Measurements from ENCODE around the gene CRELD2.
A peak's percentile ranks its signal among the peaks of the same experiment; 100 is the strongest.

CRELD2 gene

DNA sequence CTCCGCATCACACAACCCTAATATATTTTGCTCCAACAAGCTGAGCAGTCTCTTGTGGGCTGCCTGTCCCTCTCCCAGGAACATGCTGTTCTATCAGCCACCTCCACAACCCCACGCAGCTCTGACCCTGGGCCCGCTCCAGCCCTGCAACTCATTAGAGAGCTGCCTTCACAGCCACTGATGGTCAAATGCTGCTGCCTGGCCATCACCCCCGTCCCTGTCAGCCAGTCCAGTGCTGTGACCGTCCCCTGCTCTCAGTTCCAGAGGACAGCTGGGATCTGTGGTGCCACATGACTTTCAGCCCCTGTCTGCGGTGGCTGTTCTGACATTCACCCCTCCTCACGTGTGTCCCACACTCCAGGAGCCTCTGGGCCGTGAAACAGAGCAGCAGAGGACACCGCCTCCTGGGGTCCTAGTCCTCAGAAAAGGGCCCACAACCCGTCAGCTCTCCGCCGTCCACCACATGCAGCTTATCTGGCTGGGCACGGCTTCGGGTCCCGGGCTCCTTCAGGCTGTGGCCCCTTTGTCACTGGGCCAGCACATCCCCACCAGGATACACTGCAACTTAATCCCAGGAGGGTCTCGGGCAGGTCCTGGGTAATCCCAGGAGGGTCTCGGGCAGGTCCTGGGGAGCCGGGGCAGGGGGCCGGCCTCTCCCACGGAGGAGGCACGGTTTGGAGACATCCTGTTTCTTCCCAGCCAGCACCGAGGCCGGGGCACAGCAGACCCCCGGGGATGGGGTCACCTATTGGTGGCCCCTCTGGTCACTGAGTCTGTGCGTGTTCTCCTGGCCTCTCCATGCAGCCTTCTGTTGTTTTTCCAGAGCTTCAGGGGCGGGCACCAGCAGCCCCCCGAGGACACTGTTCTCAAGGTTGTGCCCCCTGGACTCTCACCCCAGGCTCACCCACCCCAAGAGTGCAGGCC is 15.1 kb downstream of the CRELD2 start:
- DNase-seq: no peak

DNA sequence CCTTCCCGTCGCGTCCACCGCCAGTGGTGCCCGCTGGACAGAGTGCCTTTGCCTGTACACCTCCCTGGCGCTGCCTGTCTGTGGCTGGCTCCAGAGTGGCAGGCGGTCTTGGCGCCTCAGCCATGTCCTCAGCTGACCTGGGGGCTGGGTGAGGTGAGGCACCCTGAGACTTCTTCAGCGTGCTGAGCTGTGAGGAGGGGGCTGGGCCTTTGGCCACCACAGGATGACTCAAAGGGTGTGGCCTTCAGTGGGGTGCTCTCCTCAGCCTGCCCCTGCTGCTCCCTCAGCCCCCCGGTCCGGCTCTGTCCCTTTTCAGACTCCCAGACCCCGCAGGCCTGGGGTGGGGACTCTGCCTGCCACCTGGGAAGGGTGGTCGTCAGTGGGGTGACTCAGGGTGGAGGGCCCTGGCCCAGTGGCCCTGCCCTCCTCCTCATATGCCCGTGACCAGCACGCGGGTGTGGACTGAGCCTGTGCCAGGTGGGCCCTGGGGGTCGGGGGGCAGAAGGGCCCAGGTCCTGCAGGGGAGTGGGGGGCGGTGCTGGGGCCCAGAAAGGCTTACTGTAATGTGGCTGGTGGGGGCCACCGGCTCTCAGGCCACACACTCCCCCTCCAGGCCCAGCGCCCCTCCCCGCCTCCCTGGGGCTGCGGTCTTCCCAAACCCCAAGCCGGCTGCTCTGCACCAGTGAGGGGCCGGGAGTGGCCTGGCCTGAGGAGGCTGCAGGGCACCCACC is 15.9 kb downstream of the CRELD2 start:
- DNase-seq: peak; percentile 64 to 74

DNA sequence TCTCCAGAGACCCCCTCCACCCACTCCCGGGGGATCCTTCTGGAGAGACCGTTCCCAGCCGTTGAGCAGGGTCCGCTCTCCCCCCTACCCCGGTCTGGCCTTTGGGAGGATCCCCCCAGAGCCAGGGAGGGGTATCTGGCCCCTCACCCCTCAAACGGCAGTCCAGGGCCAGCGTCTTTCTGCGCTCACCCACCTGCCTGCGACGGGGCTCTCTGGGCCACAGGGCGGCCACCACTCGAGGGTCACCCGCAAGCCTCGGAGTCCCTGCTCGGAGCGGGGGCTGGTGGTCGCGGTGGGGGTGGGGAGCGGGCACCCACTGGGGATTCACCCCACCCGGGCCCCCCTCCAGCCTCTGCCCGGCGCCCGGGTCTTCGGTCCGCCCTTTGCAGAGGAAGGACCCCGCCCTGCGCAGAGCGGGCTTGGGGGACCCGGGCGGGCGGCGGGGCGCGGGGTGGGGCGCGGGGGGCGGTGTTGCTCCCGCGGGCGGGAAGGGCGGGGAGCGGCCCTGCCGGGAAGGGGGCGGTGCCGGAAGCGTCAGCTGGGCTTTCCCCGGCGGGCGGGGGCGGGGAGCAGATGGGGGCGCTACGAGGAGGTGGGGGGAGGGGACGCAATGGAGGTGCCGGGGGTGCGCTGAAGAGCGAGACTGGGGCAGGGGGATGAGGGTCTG is 16.6 kb downstream of the CRELD2 start:
- peak; percentile 94 to 95 for DNase-seq

DNA sequence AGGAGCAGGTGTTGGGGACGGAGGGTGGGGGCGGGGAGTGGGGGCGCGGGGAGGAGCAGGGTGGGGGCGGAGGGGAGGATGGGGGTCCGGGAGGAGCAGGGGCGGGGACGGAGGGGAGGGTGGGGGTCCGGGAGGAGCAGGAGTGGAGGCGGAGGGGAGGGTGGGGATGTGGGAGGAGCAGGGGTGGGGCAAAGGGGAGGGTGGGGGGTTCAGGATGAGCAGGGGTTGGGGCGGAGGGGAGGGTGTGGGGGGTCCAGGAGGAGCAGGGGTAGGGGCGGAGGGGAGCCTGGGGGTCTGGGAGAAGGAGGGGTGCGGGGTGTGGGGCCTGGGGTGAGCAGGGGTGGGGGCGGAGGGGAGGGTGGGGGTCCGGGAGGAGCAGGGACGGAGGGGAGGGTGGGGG is 17.1 kb downstream of the CRELD2 start:
- DNase-seq: no peak

- DNase-seq: peak; percentile 95 to 96
Measured at GRCh38 chr22:49936018-49936972, 17.9 kb downstream of the CRELD2 start.

DNA sequence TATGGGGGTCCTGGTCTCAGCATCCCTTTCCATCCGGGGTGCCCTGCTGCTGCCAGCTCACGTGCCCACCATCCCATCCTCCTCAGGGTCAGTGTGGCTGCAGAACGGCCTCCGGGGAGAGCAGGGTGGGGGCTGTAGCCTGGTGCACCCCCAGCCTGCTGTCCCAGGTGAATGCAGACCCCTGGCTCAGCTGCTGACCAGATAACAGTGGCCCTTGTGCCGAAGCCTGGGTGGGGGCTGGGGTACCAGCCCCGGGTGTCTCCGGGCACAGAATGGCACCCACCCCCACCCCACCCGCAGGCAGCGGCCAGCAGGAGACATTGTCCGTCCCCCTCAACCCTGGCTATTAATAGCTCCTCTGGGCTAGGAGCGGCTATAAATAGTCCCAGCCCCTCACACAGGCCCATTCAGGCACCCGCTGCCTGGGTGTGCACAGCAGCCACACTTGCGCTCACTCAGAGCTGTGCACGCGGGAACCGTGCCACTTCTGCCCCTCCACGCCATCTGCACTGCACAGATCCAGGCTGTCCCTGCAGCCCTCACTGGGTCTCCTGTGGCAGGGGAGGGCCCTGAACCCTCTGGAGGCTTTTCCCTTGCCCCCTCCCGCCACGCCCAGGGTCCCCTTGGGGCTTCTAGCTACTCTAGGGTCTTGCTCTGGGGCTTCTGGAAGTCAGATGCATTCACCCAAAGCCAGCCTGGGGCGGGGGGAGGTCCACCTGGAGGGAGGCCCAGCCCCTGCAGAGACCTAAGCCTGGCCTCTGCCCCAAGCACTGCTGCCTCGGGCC is 18.7 kb downstream of the CRELD2 start:
- no peak for DNase-seq

- DNase-seq: no peak
Measured at GRCh38 chr22:49937758-49938564, 19.5 kb downstream of the CRELD2 start.

DNA sequence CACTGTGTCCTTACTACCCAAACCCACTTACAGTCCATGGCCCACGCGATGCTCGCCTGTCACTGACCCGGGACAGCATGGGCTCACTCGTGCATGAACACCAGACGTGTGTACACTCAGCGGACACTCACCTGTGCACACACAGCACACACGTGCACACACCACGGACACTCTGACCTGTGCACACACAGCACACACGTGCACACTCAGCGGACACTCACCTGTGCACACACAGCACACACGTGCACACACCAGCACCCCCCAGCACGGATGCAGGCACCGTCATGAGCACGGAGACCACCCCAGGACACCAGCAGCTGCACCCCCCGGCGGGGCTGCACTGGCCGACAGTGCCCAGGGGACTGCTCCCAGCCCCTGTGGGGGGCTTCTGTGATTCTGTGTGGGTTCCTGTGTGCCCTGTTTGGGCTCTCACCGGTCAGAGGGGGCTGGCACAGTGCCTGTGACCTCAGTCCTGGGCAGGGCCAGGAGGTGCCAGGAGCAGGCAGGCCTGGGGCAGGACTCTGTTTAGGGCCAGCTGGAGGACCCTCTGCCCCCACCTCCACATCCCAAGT is 20.2 kb downstream of the CRELD2 start:
- no peak for DNase-seq

DNA sequence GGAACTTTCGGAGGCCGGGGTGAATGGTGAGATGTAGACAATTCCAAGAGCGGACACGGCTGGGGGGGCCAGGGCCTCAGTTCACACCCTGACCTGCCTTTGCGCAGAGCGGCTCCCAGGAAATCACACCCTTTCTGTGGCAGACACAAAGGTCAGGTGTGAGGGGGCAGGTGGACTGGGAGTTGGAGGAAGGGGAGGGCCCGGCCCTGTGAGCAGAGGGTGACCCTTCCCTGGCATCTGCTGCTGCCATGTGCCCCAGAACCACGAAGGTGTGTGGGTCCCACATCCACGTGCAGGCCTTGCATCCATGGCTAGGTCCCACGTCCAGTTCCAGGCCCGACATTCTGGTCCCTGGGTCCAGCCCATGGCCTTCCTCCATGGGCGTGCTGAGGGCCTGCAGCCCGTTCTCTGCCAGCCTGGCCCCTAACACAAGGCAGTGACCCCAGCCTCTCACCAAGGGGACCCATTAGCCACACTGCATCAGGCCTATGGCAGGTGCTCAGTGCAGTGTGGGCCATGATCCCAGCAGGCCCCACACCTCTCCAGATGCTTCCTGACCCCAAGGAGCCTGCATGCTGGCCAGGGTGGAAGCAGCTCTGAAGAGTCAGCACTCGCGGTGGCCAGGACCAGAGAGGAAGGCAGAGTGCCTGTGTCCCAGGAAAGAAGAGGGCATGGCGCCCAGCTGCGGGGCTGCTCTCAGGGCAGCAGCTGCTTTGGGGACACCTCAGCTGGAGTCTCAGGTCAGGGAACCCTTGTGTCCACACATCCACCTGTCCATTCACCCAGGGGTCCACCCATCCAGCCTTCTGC is 23.3 kb downstream of the CRELD2 start:
- DNase-seq: no peak

GRCh38 chr22:49942565-49943404 is 24.4 kb downstream of the CRELD2 start:
- no peak for DNase-seq

DNA sequence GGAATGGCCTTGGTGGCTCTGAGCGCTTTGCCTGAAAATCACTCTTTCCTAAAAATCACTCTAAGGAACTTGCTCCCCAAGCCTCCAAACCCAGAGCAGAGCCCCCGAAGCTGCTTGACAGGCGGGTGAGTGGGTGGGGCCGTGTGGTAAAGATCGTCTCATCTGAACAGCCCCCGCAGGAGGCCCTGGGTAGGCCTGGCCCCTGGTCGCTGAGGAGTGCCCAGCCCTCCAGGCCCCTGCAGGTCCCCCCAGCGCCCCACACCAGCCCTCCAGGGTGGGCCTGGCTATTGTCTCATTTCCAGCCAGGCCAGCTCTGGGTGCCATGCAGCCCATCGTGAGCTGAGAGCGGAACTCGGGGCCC is 25.0 kb downstream of the CRELD2 start:
- DNase-seq: no peak

GRCh38 chr22:49943771-49944398 is 25.5 kb downstream of the CRELD2 start:
- DNase-seq: no peak

DNA sequence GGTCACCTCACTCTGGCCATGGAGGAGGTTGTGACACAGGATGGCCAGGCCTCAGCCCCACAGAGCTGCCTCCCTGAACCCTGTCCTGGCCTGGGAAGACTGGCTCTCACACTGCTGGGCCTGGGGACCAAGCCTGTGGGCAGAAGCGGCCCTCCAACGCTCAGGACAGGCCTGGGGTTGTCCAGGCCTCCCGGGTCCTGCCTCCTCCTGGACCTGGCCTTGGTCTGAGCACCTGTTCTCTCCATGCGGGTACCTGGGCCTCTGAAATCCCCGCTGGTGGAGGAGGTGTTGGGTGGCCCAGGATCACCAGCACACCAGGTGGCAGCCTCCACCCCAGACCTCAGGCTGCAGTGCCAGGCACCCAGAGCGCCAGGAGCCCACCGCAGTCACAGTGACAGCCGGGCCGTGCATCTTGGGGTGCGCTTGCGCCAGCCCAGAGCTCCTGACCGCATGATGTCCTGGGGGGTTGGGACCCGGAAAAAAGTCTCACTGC is 26.0 kb downstream of the CRELD2 start:
- no peak for DNase-seq

DNA sequence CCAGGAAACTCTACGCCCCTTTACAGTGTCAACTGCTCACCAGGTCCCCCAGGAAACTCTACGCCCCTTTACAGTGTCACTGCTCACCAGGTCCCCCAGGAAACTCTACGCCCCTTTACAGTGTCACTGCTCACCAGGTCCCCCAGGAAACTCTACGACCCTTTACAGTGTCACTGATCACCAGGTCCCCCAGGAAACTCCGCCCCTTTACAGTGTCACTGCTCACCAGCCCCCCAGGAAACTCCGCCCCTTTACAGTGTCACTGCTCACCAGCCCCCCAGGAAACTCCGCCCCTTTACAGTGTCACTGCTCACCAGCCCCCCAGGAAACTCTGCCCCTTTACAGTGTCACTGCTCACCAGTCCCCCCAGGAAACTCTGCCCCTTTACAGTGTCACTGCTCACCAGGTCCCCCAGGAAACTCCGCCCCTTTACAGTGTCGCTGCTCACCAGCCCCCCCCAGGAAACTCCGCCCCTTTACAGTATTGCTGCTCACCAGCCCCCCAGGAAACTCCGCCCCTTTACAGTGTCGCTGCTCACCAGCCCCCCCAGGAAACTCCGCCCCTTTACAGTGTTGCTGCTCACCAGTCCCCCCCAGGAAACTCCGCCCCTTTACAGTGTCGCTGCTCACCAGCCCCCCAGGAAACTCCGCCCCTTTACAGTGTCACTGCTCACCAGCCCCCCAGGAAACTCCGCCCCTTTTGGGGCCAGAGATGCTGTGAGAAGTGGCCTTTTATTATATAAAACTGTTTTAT is 26.8 kb downstream of the CRELD2 start:
- peak; percentile 86 for DNase-seq

- no peak for DNase-seq
Measured at GRCh38 chr22:49946612-49947295, 28.3 kb downstream of the CRELD2 start.

GRCh38 chr22:49947296-49947622 is 28.8 kb downstream of the CRELD2 start:
- DNase-seq: no peak

Data from CD4-positive, alpha-beta T cell treated with Interferon alpha-2 for 1 hour (primary cell).